Progenitor cell of endocrine pancreas (in vitro differentiated cells): ENCODE results near the gene NME3. TPM values are rescaled to one million over a fixed set of nuclear protein-coding genes. Genes with fewer than 3 reads are reported as not detected.

Experiments
- DNase-seq: peaks from one replicate; pipeline ENCODE4 v3.0.0; 2021; ENCODE audit warnings: low spot score; ENCODE audit not compliant: unreplicated experiment
- H3K27ac Mint-ChIP-seq: 2 replicates; pipeline ENCODE4 v1.8.0; 2021; ENCODE audit warnings: mild to moderate bottlenecking, moderate library complexity, mixed read lengths
- H3K27me3 Mint-ChIP-seq: 2 replicates; pipeline ENCODE4 v1.8.0; 2021; ENCODE audit warnings: mixed read lengths
- H3K36me3 Mint-ChIP-seq: 2 replicates; pipeline ENCODE4 v1.8.0; 2022; ENCODE audit warnings: mixed read lengths; ENCODE audit not compliant: insufficient read depth
- H3K4me1 Mint-ChIP-seq: 2 replicates; pipeline ENCODE4 v1.8.0; 2021; ENCODE audit warnings: low read depth, mixed read lengths
- H3K4me3 Mint-ChIP-seq: 2 replicates; pipeline ENCODE4 v1.8.0; 2021; ENCODE audit warnings: low read depth, mild to moderate bottlenecking, moderate library complexity, mixed read lengths
- H3K9me3 Mint-ChIP-seq: 2 replicates; pipeline ENCODE4 v1.8.0; 2021; ENCODE audit warnings: low read depth, mixed read lengths
- CTCF ChIP-seq: fragments of 200-600 bp; sonication (generic); IDR thresholded peaks from one replicate; pipeline ENCODE4 v1.5.0; 2021; ENCODE audit warnings: antibody characterized with exemption, mild to moderate bottlenecking; ENCODE audit not compliant: unreplicated experiment
- total RNA-seq: library from RNA; stranded (reverse); gene quantifications from 2 replicates; pipeline ENCODE4 v1.2.1, GENCODE V29; 2021

The NME3 gene
- total RNA-seq, 1 donor from 2014 or later = 34.4 TPM

DNA sequence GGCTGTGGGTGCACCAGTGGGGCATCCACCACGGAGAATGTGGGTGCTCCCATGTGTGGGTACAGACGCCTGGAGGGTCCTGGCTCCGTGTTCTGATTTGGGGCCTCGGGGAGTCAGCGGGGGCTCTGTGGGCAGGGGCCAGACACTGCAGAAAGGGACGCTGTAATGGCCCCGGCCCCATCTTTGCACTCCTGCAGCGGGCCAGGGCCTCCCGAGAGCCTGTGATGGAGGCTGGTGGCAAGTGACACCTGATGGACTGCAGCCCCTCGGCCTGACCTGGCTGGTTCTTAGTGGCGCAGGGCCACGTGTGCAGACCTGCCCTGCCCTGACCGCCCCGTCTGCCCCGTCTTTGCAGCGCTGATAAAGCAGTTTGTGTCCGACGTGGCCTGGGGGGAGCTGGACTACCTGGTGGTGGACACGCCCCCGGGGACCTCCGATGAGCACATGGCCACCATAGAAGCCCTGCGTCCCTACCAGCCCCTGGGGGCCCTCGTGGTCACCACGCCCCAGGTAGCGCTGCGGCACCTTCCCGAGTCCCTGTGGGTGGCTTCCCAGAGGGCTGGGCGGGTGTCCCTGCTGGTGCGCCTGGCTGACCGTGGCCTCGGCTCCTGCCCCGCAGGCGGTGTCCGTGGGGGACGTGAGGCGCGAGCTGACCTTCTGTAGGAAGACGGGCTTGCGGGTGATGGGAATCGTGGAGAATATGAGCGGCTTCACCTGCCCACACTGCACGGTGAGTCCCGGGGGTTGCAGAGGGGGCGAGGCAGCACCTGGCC is 16.2 kb upstream of the NME3 start:
- H3K4me3 Mint-ChIP-seq = no peak overlapping the region
- H3K27me3 Mint-ChIP-seq = no peaks in the 10 kb centered on the region
- no peaks in the 10 kb centered on the region for H3K9me3 Mint-ChIP-seq
- H3K4me1 Mint-ChIP-seq = peaks cover 6% of the 10 kb centered on the region
- DNase-seq = no peak
- H3K36me3 Mint-ChIP-seq = peaks cover 4% of the 10 kb centered on the region
- no peak for TF ChIP-seq CTCF
- no peak overlapping the region for H3K27ac Mint-ChIP-seq

GRCh38 chr16:1787056-1787321 is 15.6 kb upstream of the NME3 start:
- DNase-seq = no peak
- no peaks in the 10 kb centered on the region for H3K9me3 Mint-ChIP-seq
- H3K4me1 Mint-ChIP-seq = peaks cover 6% of the 10 kb centered on the region
- TF ChIP-seq CTCF = no peak
- H3K27me3 Mint-ChIP-seq = no peaks in the 10 kb centered on the region
- no peak overlapping the region for H3K4me3 Mint-ChIP-seq
- H3K36me3 Mint-ChIP-seq = peaks cover 4% of the 10 kb centered on the region
- H3K27ac Mint-ChIP-seq = no peak overlapping the region

DNA sequence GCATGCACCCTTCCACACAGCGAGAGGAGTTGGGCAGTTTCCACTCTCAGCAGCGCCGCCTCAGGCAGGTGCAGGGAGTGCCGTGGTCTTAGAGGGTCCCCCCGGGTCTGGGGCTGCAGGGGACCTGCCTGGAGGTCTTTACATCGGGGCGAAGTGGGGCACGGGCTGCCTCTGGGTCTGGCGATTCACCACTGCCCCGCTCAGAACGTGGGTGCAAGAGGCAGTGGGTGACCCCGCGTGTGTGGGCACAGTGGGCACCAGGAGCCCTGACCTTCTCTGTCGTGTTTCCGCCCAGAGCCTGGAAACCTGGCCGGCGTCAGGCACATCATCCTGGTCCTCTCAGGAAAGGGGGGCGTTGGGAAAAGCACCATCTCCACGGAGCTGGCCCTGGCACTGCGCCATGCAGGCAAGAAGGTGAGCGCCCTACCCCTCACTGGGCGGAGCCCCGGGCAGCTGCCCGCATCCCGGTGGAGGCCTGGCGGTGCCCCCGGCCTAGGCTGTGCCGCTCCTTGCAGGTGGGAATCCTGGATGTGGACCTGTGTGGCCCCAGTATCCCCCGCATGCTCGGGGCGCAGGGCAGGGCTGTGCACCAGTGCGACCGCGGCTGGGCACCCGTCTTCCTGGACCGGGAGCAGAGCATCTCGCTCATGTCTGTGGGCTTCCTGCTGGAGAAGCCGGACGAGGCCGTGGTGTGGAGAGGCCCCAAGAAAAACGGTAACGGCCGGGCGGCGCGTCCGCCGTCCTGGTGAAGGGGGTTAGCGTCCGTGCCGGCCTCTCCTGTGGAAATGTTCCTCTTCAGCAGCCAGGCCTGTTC is 15.1 kb upstream of the NME3 start:
- peaks cover 10% of the 10 kb centered on the region for H3K4me1 Mint-ChIP-seq
- DNase-seq = no peak
- TF ChIP-seq CTCF = no peak
- H3K9me3 Mint-ChIP-seq = no peaks in the 10 kb centered on the region
- H3K27ac Mint-ChIP-seq = no peak overlapping the region
- peaks cover 4% of the 10 kb centered on the region for H3K36me3 Mint-ChIP-seq
- no peaks in the 10 kb centered on the region for H3K27me3 Mint-ChIP-seq
- H3K4me3 Mint-ChIP-seq = no peak overlapping the region

- H3K27me3 Mint-ChIP-seq = no peaks in the 10 kb centered on the region
- no peak overlapping the region for H3K4me3 Mint-ChIP-seq
- H3K27ac Mint-ChIP-seq = no peak overlapping the region
- peaks cover 4% of the 10 kb centered on the region for H3K36me3 Mint-ChIP-seq
- H3K9me3 Mint-ChIP-seq = no peaks in the 10 kb centered on the region
- no peak for DNase-seq
- no peak for TF ChIP-seq CTCF
- H3K4me1 Mint-ChIP-seq = peaks cover 14% of the 10 kb centered on the region
These were observed 14.5 kb upstream of the NME3 start for GRCh38 chr16:1785846-1786170.

DNA sequence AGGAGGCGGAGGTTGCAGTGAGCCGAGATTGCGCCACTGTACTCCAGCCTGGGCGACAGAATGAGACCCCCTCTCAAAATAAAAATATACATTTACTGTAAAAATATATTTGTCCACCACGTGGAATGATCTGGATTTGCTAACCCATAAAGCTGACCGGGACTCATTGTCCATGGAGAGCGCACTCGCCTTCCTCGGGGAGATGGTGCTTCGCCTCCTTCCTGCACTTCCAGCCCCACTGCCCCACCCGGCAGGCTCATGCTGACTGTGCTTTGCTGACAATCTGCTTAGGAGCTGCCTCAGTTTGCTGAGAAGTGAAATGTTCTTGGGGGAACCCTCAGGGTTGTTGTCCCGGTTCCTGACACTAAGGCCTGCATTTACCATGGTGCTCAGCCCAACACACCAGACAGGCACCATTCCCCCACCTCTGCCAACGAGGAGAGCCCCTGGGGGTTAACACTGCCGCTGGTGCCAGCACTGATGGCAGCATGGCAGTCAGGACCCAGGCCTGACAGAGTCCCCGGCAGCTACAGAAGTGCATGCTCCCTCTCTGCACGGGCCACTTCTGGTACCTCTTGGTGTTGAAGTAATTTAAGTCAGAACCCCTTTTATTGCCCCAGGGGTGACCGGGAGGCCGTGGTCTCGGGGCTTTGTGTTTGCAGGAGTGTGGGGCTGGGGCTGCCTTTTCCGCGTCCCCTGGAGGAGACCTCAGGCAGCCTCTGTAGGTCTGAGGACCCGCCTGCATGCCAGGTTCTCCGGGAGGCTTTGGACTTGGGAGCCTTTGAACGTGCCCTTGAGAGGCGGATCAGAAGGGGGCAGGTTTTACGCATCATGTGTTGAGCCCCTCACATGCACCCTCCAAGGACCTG is 13.9 kb upstream of the NME3 start:
- no peak for DNase-seq
- H3K36me3 Mint-ChIP-seq = peaks cover 4% of the 10 kb centered on the region
- peak overlapping the region; percentile 24 for H3K27ac Mint-ChIP-seq
- peaks cover 14% of the 10 kb centered on the region for H3K4me1 Mint-ChIP-seq
- H3K27me3 Mint-ChIP-seq = no peaks in the 10 kb centered on the region
- no peak for TF ChIP-seq CTCF
- H3K9me3 Mint-ChIP-seq = no peaks in the 10 kb centered on the region
- H3K4me3 Mint-ChIP-seq = peak overlapping the region; percentile 59
